Measurements from ENCODE around the gene HS3ST5. TPM values are rescaled to one million over a fixed set of nuclear protein-coding genes. Genes with fewer than 3 reads are reported as not detected.
"Not testable (repeated sequence)": the region's sequence is repeated elsewhere in the genome, so short reads cannot be mapped to it uniquely, and the experiment has no call there.

Gene HS3ST5
- total RNA-seq, 2 donors from 2014 or later, result 0.31 to 2.0 TPM

DNA sequence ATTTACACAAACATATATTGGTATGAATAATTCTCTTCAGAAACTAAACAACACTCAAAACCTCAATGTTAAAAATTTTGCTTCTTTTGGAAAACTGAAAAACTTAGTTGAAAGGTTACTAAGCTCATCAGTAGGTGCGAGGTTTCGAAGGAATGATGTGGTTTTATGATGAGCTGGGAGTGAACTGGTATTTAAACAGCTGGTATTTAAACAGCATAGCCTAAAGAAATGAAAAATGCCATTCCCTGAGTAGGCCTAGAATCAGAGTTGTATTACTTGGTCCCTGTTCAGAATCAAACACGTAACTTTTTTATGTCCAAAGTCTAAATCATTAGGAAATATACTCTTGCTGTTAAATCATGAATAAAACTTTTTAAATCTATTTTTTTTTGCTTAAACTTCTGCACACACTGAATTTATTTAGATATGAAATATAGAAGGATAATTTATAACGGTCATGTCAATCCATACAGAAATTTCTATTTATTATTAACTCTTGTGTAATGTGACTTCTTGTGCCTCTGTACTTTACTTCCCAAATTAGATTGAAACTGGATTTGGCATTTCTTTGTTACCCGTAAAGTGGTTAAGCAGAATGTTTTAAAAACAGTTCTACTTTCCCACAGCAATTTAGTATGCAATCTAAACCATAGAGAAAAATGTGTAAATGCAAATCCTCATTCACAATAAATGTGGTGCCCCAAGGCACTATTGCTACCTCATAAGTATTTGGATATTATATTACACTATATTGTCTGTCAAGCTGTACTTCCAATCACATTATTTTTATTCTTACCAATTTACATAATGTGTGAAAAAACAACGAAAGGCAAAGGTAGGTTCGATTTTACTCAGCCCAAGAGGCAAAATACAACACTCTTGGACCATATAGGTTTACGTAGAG lies 124.1 kb downstream of the HS3ST5 start:
- Mint-ChIP-seq H3K4me3 (no peak overlapping the region), H3K9me3 (peaks cover 2% of the 10 kb centered on the region), H3K4me1 (no peaks in the 10 kb centered on the region), H3K27me3 (ENCODE audit: insufficient read depth) (no peaks in the 10 kb centered on the region), H3K36me3 (ENCODE audit: low read depth) (no peaks in the 10 kb centered on the region), H3K27ac (no peak overlapping the region)
- no peak overlapping the region for H3K9ac ChIP-seq (ENCODE audit: extremely low read depth, low read length, poor library complexity, severe bottlenecking)
- H3K9me3 ChIP-seq (ENCODE audit: control insufficient read depth, low read length), result no peaks in the 10 kb centered on the region
- TF ChIP-seq, protein P1, sequence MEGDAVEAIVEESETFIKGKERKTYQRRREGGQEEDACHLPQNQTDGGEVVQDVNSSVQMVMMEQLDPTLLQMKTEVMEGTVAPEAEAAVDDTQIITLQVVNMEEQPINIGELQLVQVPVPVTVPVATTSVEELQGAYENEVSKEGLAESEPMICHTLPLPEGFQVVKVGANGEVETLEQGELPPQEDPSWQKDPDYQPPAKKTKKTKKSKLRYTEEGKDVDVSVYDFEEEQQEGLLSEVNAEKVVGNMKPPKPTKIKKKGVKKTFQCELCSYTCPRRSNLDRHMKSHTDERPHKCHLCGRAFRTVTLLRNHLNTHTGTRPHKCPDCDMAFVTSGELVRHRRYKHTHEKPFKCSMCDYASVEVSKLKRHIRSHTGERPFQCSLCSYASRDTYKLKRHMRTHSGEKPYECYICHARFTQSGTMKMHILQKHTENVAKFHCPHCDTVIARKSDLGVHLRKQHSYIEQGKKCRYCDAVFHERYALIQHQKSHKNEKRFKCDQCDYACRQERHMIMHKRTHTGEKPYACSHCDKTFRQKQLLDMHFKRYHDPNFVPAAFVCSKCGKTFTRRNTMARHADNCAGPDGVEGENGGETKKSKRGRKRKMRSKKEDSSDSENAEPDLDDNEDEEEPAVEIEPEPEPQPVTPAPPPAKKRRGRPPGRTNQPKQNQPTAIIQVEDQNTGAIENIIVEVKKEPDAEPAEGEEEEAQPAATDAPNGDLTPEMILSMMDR (conservative IDR thresholded peaks at IDR 0.05), result no peak
- WGBS, 2 experiments (ENCODE audit: insufficient coverage in 1 of 2, insufficient read length in 1 of 2), result 81 to 87% methylated on average over 3 to 8 of the region's 8 CpGs
- no peaks in the 10 kb centered on the region for H3K27me3 ChIP-seq (ENCODE audit: control insufficient read depth, insufficient read depth, low read length, poor library complexity, severe bottlenecking)
- H3K4me1 ChIP-seq (ENCODE audit: control insufficient read depth, insufficient read depth, low read length), result no peaks in the 10 kb centered on the region
- no peak overlapping the region for H3K27ac ChIP-seq (ENCODE audit: low read depth, low read length)
- no peak overlapping the region for H3K4me3 ChIP-seq (ENCODE audit: low read length)
- no peak for DNase-seq
- no peaks in the 10 kb centered on the region for H3K36me3 ChIP-seq (ENCODE audit: control insufficient read depth, insufficient read depth, low read length)

DNA sequence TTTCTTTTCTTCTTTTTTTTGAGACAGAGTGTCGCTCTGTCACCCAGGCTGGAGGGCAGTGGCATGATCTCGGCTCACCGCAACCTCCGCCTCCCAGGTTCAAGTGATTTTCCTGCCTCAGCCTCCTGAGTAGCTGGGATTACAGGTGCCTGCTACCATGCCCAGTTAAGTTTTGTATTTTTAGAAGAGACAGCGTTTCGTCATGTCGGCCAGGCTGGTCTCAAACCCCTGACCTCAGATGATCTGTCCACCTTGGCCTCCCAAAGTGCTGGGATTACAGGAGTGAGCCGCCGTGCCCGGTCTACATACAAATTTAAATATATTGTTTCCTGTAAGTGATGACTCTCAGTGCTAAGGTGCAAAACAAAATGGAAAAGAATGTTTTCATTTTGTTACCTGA lies 124.8 kb downstream of the HS3ST5 start:
- H3K9me3 Mint-ChIP-seq; H3K27ac Mint-ChIP-seq; H3K36me3 Mint-ChIP-seq (ENCODE audit: low read depth); H3K36me3 ChIP-seq (ENCODE audit: control insufficient read depth, insufficient read depth, low read length); H3K27ac ChIP-seq (ENCODE audit: low read depth, low read length); H3K27me3 ChIP-seq (ENCODE audit: control insufficient read depth, insufficient read depth, low read length, poor library complexity, severe bottlenecking); H3K9ac ChIP-seq (ENCODE audit: extremely low read depth, low read length, poor library complexity, severe bottlenecking); H3K4me3 ChIP-seq (ENCODE audit: low read length); DNase-seq; H3K4me3 Mint-ChIP-seq; H3K9me3 ChIP-seq (ENCODE audit: control insufficient read depth, low read length); H3K4me1 ChIP-seq (ENCODE audit: control insufficient read depth, insufficient read depth, low read length); H3K4me1 Mint-ChIP-seq; H3K27me3 Mint-ChIP-seq (ENCODE audit: insufficient read depth): not testable (repeated sequence)
- WGBS, 2 experiments (ENCODE audit: insufficient coverage in 1 of 2, insufficient read length in 1 of 2), result 87 to 92% methylated on average over 10 of the region's 10 CpGs

DNA sequence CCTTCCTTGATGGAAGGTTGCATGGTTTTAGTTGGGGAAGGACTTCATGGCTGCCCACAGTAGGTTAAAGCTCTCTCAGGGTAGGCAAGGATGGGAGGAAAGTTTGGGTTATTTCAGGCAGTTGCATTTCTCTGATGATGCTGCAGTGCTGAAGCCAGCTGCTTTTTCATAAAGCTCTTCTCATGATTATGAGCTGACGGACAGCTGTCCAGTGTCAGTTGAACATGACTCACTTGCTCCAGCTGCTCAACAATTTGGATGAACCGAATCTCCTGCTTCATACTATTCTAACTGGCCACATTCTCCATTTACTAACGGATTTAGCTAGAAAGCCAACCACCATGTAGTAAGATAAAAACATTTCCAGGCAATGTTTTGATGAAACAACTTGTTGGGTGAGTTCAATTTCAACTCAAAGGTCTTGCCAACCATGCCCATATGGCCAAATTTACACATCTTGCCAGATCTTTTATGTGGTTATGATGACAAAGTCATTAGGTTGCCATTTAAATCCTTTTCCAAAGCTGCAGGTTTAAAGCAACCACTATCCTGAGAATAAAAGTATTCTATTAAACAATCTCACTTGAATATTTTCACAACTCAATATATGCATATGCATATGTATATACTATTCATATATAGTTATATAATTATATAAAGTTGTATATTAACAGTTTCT lies 125.9 kb downstream of the HS3ST5 start:
- DNase-seq, result no peak
- Mint-ChIP-seq H3K4me3 (no peak overlapping the region), H3K36me3 (ENCODE audit: low read depth) (no peaks in the 10 kb centered on the region), H3K27ac (no peak overlapping the region), H3K9me3 (peaks cover 8% of the 10 kb centered on the region), H3K4me1 (no peaks in the 10 kb centered on the region), H3K27me3 (ENCODE audit: insufficient read depth) (no peaks in the 10 kb centered on the region)
- H3K9me3 ChIP-seq (ENCODE audit: control insufficient read depth, low read length), result no peaks in the 10 kb centered on the region
- no peaks in the 10 kb centered on the region for H3K36me3 ChIP-seq (ENCODE audit: control insufficient read depth, insufficient read depth, low read length)
- no peak overlapping the region for H3K27ac ChIP-seq (ENCODE audit: low read depth, low read length)
- 90 to 93% methylated on average over 2 to 3 of the region's 3 CpGs for WGBS, 2 experiments (ENCODE audit: insufficient coverage in 1 of 2, insufficient read length in 1 of 2)
- no peak overlapping the region for H3K4me3 ChIP-seq (ENCODE audit: low read length)
- H3K27me3 ChIP-seq (ENCODE audit: control insufficient read depth, insufficient read depth, low read length, poor library complexity, severe bottlenecking), result no peaks in the 10 kb centered on the region
- no peaks in the 10 kb centered on the region for H3K4me1 ChIP-seq (ENCODE audit: control insufficient read depth, insufficient read depth, low read length)
- no peak overlapping the region for H3K9ac ChIP-seq (ENCODE audit: extremely low read depth, low read length, poor library complexity, severe bottlenecking)
- TF ChIP-seq, protein P1 (conservative IDR thresholded peaks at IDR 0.05), result no peak

All from endodermal cell (in vitro differentiated cells).